ENCODE data around the gene PDZRN3. TPM values are rescaled to one million over a fixed set of nuclear protein-coding genes. Genes with fewer than 3 reads are reported as not detected.

Gene PDZRN3
- total RNA-seq: 72.0 and 77.3 TPM in 2 replicates

GRCh38 chr3:73624821-73625665 lies at the start of gene PDZRN3:
TSS of gene PDZRN3 (minus strand) at chr3:73624941.

Measured in smooth muscle cell of bladder (primary cell).